GM10248 (cell line): Measurements from ENCODE around the gene APLP1.
"Not testable (repeated sequence)": the region's sequence is repeated elsewhere in the genome, so short reads cannot be mapped to it uniquely, and the experiment has no call there.

Source experiments
- CTCF ChIA-PET: fragments of 300-600 bp; sonication (Branson Sonifier 250); formaldehyde crosslinking; extraction: SDS; loops from one replicate; lab custom pipeline; 2021; ENCODE audit warnings: antibody characterized with exemption; lab: Yijun Ruan, JAX
- POLR2A ChIA-PET: fragments of 350-650 bp; sonication (Branson Sonifier 250); formaldehyde crosslinking; extraction: SDS; loops from one replicate; lab custom pipeline; 2020; ENCODE audit warnings: antibody characterized with exemption; lab: Yijun Ruan, JAX
- DNase-seq: peaks from one replicate; pipeline ENCODE4 v3.0.0; 2012; ENCODE audit errors: extremely low spot score
- CTCF ChIP-seq: IDR thresholded peaks from 2 replicates; pipeline ENCODE4 v1.5.1; 2012; ENCODE audit warnings: mild to moderate bottlenecking, low read depth; ENCODE audit errors: extremely low read depth, missing control alignments, control extremely low read depth

The APLP1 gene

GRCh38 chr19:35833972-35834371, 34.4 kb upstream of the APLP1 start:
- POLR2A ChIA-PET = no interaction called here
- DNase-seq = no peak
- no peak for TF ChIP-seq CTCF
- CTCF ChIA-PET = no interaction called here

- DNase-seq = not testable (repeated sequence)
- CTCF ChIA-PET = interaction anchor here (1.1 to 1.4 kb wide), 2 partner anchors 28 to 95 kb away, joined by 3 read pairs; no protein-coding TSS in a partner anchor
- POLR2A ChIA-PET = interaction anchor here (0.6 kb wide), 1 partner anchor 38 kb away, joined by 3 read pairs; no protein-coding TSS in a partner anchor
Measured at GRCh38 chr19:35836096-35836495, 32.3 kb upstream of the APLP1 start.

- POLR2A ChIA-PET = no interaction called here
- no peak for TF ChIP-seq CTCF
- CTCF ChIA-PET = no interaction called here
- DNase-seq = no peak
Measured at GRCh38 chr19:35841961-35842595, 26.3 kb upstream of the APLP1 start.

GRCh38 chr19:35842666-35843272, 25.6 kb upstream of the APLP1 start:
- CTCF ChIA-PET = no interaction called here
- POLR2A ChIA-PET = no interaction called here
- DNase-seq = no peak
- no peak for TF ChIP-seq CTCF

GRCh38 chr19:35843676-35844481, 24.5 kb upstream of the APLP1 start:
- CTCF ChIA-PET = no interaction called here
- no peak for TF ChIP-seq CTCF
- no peak for DNase-seq
- POLR2A ChIA-PET = no interaction called here

GRCh38 chr19:35844482-35845214, 23.7 kb upstream of the APLP1 start:
- TF ChIP-seq CTCF = no peak
- ChIA-PET CTCF (no interaction called here), POLR2A (no interaction called here)
- DNase-seq = no peak
